Ascending aorta (tissue), 2 donors: ENCODE results near the gene C6orf163. TPM values are rescaled to one million over a fixed set of nuclear protein-coding genes. Genes with fewer than 3 reads are reported as not detected.
A peak's percentile ranks its signal among the peaks of the same experiment; 100 is the strongest.

ENCODE experiments used
- DNase-seq, 2 donors: peaks; one replicate each; pipeline ENCODE4 v3.0.0-alpha.2; 2019; ENCODE audit warnings: low spot score in 2 of 2
- H3K27ac ChIP-seq, 2 donors: fragments of 200-600 bp; sonication (generic); one replicate each; pipeline ENCODE4 v1.5.1; 2016 to 2017; ENCODE audit warnings: mild to moderate bottlenecking in 1 of 2
- H3K27me3 ChIP-seq: fragments of 200-600 bp; sonication (generic); one replicate; pipeline ENCODE4 v1.5.1; 2017
- H3K36me3 ChIP-seq, 2 donors: fragments of 200-600 bp; sonication (generic); one replicate each; pipeline ENCODE4 v1.5.1; 2016
- H3K4me1 ChIP-seq, 2 donors: fragments of 200-600 bp; sonication (generic); one replicate each; pipeline ENCODE4 v1.5.1; 2016 to 2017; ENCODE audit warnings: mild to moderate bottlenecking in 1 of 2
- H3K4me3 ChIP-seq, 2 donors: fragments of 200-600 bp; sonication (generic); one replicate each; pipeline ENCODE4 v1.5.1; 2016 to 2017; ENCODE audit warnings: mild to moderate bottlenecking in 1 of 2
- H3K9me3 ChIP-seq, 2 donors: fragments of 200-600 bp; sonication (generic); one replicate each; pipeline ENCODE4 v1.5.1; 2016
- intact Hi-C: fragments of 100-400 bp; cut with DNase I; formaldehyde crosslinking; loops from one replicate; pipeline ENCODE4 v1.15.1; 2023
- total RNA-seq: library from RNA; depleted of rRNA; stranded (reverse); fragments of >200 nt; gene quantifications from one replicate; pipeline ENCODE4 v1.1.0, GENCODE V29; 2016
- TF ChIP-seq, protein P1 (sequence below), 3 experiments: fragments of 200-600 bp in 2 of 3; fragments of 450-650 bp in 1 of 3; sonication (generic) in 2 of 3; IDR thresholded peaks; one replicate each; pipeline ENCODE4 v1.5.1; 2016 to 2019; ENCODE audit warnings: antibody characterized with exemption in 3 of 3, mild to moderate bottlenecking in 1 of 3, moderate library complexity in 1 of 3

C6orf163 gene
- total RNA-seq, 1 donor from 2014 or later: not detected

GRCh38 chr6:87384449-87384848, 39.8 kb downstream of the C6orf163 start:
- H3K4me3 ChIP-seq: no peak overlapping the region
- H3K9me3 ChIP-seq: no peaks in the 10 kb centered on the region
- H3K27ac ChIP-seq: no peak overlapping the region
- no peaks in the 10 kb centered on the region for H3K36me3 ChIP-seq
- no peaks in the 10 kb centered on the region for H3K4me1 ChIP-seq
- TF ChIP-seq, protein P1, sequence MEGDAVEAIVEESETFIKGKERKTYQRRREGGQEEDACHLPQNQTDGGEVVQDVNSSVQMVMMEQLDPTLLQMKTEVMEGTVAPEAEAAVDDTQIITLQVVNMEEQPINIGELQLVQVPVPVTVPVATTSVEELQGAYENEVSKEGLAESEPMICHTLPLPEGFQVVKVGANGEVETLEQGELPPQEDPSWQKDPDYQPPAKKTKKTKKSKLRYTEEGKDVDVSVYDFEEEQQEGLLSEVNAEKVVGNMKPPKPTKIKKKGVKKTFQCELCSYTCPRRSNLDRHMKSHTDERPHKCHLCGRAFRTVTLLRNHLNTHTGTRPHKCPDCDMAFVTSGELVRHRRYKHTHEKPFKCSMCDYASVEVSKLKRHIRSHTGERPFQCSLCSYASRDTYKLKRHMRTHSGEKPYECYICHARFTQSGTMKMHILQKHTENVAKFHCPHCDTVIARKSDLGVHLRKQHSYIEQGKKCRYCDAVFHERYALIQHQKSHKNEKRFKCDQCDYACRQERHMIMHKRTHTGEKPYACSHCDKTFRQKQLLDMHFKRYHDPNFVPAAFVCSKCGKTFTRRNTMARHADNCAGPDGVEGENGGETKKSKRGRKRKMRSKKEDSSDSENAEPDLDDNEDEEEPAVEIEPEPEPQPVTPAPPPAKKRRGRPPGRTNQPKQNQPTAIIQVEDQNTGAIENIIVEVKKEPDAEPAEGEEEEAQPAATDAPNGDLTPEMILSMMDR (IDR thresholded peaks at IDR 0.05): no peak
- no peaks in the 10 kb centered on the region for H3K27me3 ChIP-seq
- no peak for DNase-seq
- intact Hi-C loops: no loop called here

DNA sequence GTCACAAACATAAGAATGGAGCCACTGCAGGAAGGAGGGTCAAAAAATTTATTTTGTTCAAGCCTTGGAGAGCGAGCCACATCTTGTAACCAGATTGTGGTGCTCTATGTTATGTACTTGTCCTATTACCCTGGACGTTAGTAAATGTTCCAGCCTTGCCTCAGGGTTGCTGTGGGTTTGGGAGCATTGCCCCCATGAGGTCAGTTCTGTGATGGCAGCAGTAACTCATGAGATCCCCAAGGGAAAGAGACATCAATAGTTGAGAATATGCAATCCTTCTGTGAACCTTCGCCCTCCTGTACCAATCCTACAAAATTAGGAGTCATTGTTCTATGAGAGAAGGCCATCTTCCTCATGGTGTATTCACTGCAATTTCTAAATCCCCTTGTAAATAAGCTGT, 46.7 kb downstream of the C6orf163 start:
- no peak overlapping the region for H3K27ac ChIP-seq

DNA sequence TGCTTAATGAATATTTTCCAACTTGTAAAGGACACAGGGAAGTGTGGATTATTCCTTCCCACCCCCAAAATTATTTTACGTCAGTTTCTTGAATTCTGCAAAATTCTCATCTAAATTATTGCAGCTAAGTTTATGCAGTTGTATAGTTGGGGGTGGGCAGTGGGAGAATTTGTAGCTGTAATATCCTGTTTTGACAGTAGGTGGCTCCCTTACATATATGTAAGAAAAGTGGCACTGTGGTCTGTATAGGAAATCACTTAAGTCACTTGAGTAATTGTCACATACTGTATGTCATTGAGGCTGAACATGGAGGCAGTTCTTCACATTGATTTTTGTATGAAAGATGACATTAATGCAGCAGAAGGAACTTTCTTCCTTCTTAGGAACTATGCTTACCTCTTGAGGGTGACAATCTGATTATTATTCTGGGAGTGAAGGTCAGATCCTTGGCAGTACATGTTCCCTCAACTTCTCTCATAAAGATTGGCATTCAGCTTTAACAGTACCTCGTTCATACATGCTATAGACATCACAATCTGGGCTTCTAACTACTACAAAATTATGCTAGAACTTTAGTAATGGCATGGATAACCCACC, 48.5 kb downstream of the C6orf163 start:
- no peak for DNase-seq
- TF ChIP-seq, protein P1 (IDR thresholded peaks at IDR 0.05): peak; percentile 62 to 76 (median 71)
- no peaks in the 10 kb centered on the region for H3K27me3 ChIP-seq
- no peaks in the 10 kb centered on the region for H3K9me3 ChIP-seq
- no peak overlapping the region for H3K27ac ChIP-seq
- H3K36me3 ChIP-seq: no peaks in the 10 kb centered on the region
- H3K4me3 ChIP-seq: no peak overlapping the region
- no peaks in the 10 kb centered on the region for H3K4me1 ChIP-seq
- intact Hi-C loops: no loop called here

More for the DNA sequence above, 46.7 kb downstream of the C6orf163 start:
- intact Hi-C loops: no loop called here
- TF ChIP-seq, protein P1 (IDR thresholded peaks at IDR 0.05): no peak
- no peak for DNase-seq
- Histone ChIP-seq H3K9me3 (no peaks in the 10 kb centered on the region), H3K27me3 (no peaks in the 10 kb centered on the region), H3K4me3 (no peak overlapping the region), H3K36me3 (no peaks in the 10 kb centered on the region), H3K4me1 (no peaks in the 10 kb centered on the region)

- Histone ChIP-seq H3K9me3 (no peaks in the 10 kb centered on the region), H3K27ac (no peak overlapping the region), H3K4me3 (no peak overlapping the region), H3K36me3 (no peaks in the 10 kb centered on the region), H3K27me3 (no peaks in the 10 kb centered on the region), H3K4me1 (no peaks in the 10 kb centered on the region)
- intact Hi-C loops: no loop called here
- TF ChIP-seq, protein P1 (IDR thresholded peaks at IDR 0.05): no peak
- DNase-seq: no peak
These were observed 50.8 kb downstream of the C6orf163 start for GRCh38 chr6:87395431-87395830.

DNA sequence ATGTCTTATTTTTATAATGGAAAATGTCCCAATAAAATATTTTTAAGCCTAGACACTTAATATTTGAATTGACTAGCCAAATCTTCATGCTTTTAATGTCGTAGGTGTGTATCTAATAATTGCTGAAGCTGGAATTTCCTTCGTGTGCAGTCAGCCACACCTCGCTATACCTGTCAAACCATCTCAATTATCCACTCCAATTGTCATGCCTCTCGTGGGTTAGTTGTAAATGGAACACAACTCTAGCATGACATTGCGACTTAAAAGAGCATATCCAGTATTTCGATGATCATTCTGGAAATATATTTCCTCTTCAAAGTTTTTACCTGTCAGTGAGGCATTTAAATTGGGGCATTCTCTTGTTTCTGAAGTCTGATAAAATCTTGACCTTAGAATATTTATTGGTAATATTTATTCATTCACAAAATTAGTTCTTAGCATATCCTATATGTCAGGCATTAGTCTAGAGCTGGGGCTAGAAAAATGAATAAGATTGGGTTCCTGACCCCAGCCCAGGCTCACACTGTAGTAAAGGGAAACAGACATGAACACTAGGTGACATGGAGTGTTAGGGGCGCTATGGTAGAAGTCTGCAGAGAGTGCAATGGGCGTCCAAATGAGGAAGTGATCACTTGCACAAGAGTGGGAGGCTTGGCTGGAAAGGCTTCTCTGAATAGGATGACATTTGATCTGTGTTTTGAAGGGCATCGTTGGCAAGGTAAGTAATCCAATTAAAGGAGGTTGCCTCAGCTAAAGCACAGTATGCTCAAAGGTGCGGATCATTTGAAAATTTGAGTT, 52.2 kb downstream of the C6orf163 start:
- no peaks in the 10 kb centered on the region for H3K9me3 ChIP-seq
- intact Hi-C loops: no loop called here
- H3K27me3 ChIP-seq: no peaks in the 10 kb centered on the region
- no peak for DNase-seq
- no peaks in the 10 kb centered on the region for H3K36me3 ChIP-seq
- no peak overlapping the region for H3K4me3 ChIP-seq
- H3K4me1 ChIP-seq: no peaks in the 10 kb centered on the region
- H3K27ac ChIP-seq: no peak overlapping the region
- TF ChIP-seq, protein P1 (IDR thresholded peaks at IDR 0.05): no peak
